DOHH2 (cell line): ENCODE measurements around the gene NOS3.

Experiments
- CTCF ChIP-seq: fragments of 200-600 bp; sonication (generic); IDR thresholded peaks from one replicate; pipeline ENCODE4 v1.5.1; 2014; ENCODE audit warnings: antibody characterized with exemption, mild to moderate bottlenecking, low read depth, low read length; ENCODE audit not compliant: poor library complexity, severe bottlenecking
- EZH2phosphoT487 ChIP-seq: fragments of 200-600 bp; sonication (generic); IDR thresholded peaks from 2 replicates; pipeline ENCODE4 v1.6.1; 2017; ENCODE audit warnings: borderline replicate concordance, mild to moderate bottlenecking, antibody characterized with exemption, low read length, moderate library complexity, mixed read lengths

- TF ChIP-seq CTCF (no peak), EZH2phosphoT487 (no peak)
Observed at GRCh38 chr7:150955519-150956394, 35.1 kb upstream of the NOS3 start.
